ENCODE data around the gene C4BPB. TPM values are rescaled to one million over a fixed set of nuclear protein-coding genes. Genes with fewer than 3 reads are reported as not detected.

The C4BPB gene
- total RNA-seq, 2 donors from 2014 or later = not detected

DNA sequence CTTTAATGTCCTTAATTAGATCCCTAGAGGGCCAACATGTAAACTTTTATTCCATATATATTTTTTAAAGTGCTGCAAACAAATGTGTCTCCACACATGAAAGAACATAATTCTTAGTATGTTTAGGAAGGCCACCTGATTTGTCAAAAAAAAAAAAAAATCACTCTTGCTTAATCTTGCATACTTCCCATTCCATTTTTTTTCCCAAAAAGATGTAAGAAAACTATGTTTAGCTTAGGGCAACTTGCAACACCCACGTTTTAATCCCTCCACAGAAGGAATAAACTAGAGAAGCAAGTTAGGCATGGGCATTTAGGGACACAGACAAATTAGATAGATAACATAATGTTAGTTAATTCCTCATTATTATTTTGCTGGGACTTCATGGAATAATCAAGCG, 43.2 kb upstream of the C4BPB start:
- Histone ChIP-seq H3K36me3 (ENCODE audit: control insufficient read depth, insufficient read depth, low read length) (peaks cover 47% of the 10 kb centered on the region), H3K9me3 (ENCODE audit: control insufficient read depth, low read length) (no peaks in the 10 kb centered on the region), H3K27me3 (ENCODE audit: control insufficient read depth, insufficient read depth, low read length, poor library complexity, severe bottlenecking) (no peaks in the 10 kb centered on the region), H3K27ac (ENCODE audit: low read depth, low read length) (no peak overlapping the region), H3K9ac (ENCODE audit: extremely low read depth, low read length, poor library complexity, severe bottlenecking) (no peak overlapping the region), H3K4me3 (ENCODE audit: low read length) (no peak overlapping the region), H3K4me1 (ENCODE audit: control insufficient read depth, insufficient read depth, low read length) (peaks cover 6% of the 10 kb centered on the region)
- Mint-ChIP-seq H3K4me3 (no peak overlapping the region), H3K27me3 (ENCODE audit: insufficient read depth) (no peaks in the 10 kb centered on the region), H3K4me1 (peaks cover 27% of the 10 kb centered on the region), H3K27ac (no peak overlapping the region), H3K36me3 (ENCODE audit: low read depth) (peaks cover 14% of the 10 kb centered on the region), H3K9me3 (peaks cover 2% of the 10 kb centered on the region)
- TF ChIP-seq, protein P1, sequence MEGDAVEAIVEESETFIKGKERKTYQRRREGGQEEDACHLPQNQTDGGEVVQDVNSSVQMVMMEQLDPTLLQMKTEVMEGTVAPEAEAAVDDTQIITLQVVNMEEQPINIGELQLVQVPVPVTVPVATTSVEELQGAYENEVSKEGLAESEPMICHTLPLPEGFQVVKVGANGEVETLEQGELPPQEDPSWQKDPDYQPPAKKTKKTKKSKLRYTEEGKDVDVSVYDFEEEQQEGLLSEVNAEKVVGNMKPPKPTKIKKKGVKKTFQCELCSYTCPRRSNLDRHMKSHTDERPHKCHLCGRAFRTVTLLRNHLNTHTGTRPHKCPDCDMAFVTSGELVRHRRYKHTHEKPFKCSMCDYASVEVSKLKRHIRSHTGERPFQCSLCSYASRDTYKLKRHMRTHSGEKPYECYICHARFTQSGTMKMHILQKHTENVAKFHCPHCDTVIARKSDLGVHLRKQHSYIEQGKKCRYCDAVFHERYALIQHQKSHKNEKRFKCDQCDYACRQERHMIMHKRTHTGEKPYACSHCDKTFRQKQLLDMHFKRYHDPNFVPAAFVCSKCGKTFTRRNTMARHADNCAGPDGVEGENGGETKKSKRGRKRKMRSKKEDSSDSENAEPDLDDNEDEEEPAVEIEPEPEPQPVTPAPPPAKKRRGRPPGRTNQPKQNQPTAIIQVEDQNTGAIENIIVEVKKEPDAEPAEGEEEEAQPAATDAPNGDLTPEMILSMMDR (conservative IDR thresholded peaks at IDR 0.05) = no peak
- no peak for DNase-seq
- WGBS, 2 experiments (ENCODE audit: insufficient coverage in 1 of 2, insufficient read length in 1 of 2) = 92 to 100% methylated on average over 2 of the region's 2 CpGs

DNA sequence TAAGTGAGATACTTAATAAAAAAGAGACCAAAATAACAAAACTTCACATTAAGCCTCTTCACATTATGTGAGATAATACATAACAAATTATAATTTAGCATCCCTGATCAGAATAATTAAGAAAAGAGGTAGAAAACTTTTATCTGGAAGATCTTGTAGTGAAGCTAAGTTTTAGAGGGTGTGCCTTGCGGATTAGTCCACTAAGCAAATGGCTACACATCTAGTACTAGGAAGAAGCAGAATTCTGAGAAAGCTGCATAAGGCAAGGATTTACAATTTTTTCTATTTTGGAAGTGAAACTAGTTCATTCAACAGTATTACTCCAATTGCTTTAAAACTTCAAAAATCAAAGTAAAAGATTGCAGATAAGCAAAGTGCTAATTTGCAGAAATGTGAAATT, 41.2 kb upstream of the C4BPB start:
- Histone ChIP-seq H3K9ac (ENCODE audit: extremely low read depth, low read length, poor library complexity, severe bottlenecking) (no peak overlapping the region), H3K4me3 (ENCODE audit: low read length) (peak overlapping the region; percentile 67), H3K27ac (ENCODE audit: low read depth, low read length) (no peak overlapping the region), H3K27me3 (ENCODE audit: control insufficient read depth, insufficient read depth, low read length, poor library complexity, severe bottlenecking) (no peaks in the 10 kb centered on the region), H3K9me3 (ENCODE audit: control insufficient read depth, low read length) (no peaks in the 10 kb centered on the region), H3K36me3 (ENCODE audit: control insufficient read depth, insufficient read depth, low read length) (peaks cover 47% of the 10 kb centered on the region), H3K4me1 (ENCODE audit: control insufficient read depth, insufficient read depth, low read length) (peaks cover 6% of the 10 kb centered on the region)
- Mint-ChIP-seq H3K9me3 (peaks cover under 1% of the 10 kb centered on the region), H3K4me3 (no peak overlapping the region), H3K27ac (no peak overlapping the region), H3K4me1 (peaks cover 27% of the 10 kb centered on the region), H3K36me3 (ENCODE audit: low read depth) (peaks cover 14% of the 10 kb centered on the region), H3K27me3 (ENCODE audit: insufficient read depth) (no peaks in the 10 kb centered on the region)
- DNase-seq = no peak
- TF ChIP-seq, protein P1 (conservative IDR thresholded peaks at IDR 0.05) = no peak
- WGBS, 2 experiments (ENCODE audit: insufficient coverage in 1 of 2, insufficient read length in 1 of 2) = 89% methylated on average over 1 of the region's 1 CpG; no CpG with 5 or more reads in 1 of the 2 experiments

DNA sequence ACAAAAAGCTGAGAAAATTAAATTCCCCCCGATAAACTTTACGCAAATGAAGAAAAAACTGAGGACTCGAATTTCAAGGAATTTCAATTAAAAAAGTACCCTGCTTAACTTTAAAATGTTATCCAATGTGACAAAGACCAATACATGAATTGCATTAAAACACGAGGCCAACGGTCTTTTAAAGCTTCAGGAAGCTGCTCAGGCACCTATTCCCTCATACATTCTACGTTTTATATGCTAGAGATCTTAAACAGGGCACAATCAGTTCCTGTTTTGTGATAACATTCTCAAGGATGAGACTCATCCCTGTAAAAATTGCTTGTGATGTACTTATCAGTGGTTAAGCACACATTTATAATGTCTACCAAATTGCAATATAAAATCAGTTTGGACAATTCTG, 40.6 kb upstream of the C4BPB start:
- Histone ChIP-seq H3K27ac (ENCODE audit: low read depth, low read length) (no peak overlapping the region), H3K9ac (ENCODE audit: extremely low read depth, low read length, poor library complexity, severe bottlenecking) (no peak overlapping the region), H3K27me3 (ENCODE audit: control insufficient read depth, insufficient read depth, low read length, poor library complexity, severe bottlenecking) (no peaks in the 10 kb centered on the region), H3K9me3 (ENCODE audit: control insufficient read depth, low read length) (no peaks in the 10 kb centered on the region), H3K4me1 (ENCODE audit: control insufficient read depth, insufficient read depth, low read length) (peaks cover 6% of the 10 kb centered on the region), H3K4me3 (ENCODE audit: low read length) (peak overlapping the region; percentile 67), H3K36me3 (ENCODE audit: control insufficient read depth, insufficient read depth, low read length) (peaks cover 47% of the 10 kb centered on the region)
- DNase-seq = no peak
- TF ChIP-seq, protein P1 (conservative IDR thresholded peaks at IDR 0.05) = no peak
- Mint-ChIP-seq H3K4me1 (peaks cover 27% of the 10 kb centered on the region), H3K27ac (no peak overlapping the region), H3K36me3 (ENCODE audit: low read depth) (peaks cover 14% of the 10 kb centered on the region), H3K27me3 (ENCODE audit: insufficient read depth) (no peaks in the 10 kb centered on the region), H3K4me3 (no peak overlapping the region), H3K9me3 (no peaks in the 10 kb centered on the region)
- WGBS, 2 experiments (ENCODE audit: insufficient coverage in 1 of 2, insufficient read length in 1 of 2) = 86 to 88% methylated on average over 6 of the region's 6 CpGs

All from endodermal cell (in vitro differentiated cells).